Suprapubic skin (tissue), 3 donors: ENCODE data around the gene MAP4.

Experiments
- CTCF ChIP-seq, 2 donors: fragments of 200-600 bp in 1 of 2; fragments of 450-650 bp in 1 of 2; sonication (generic) in 1 of 2; IDR thresholded peaks; one replicate each; pipeline ENCODE4 v1.5.1; 2016 to 2019; ENCODE audit warnings: antibody characterized with exemption in 2 of 2, mild to moderate bottlenecking in 1 of 2, moderate library complexity in 1 of 2
- EP300 ChIP-seq: sonication (generic); formaldehyde crosslinking; IDR thresholded peaks from one replicate; pipeline ENCODE4 v1.6.1; 2017; ENCODE audit warnings: antibody characterized with exemption

GRCh38 chr3:47870156-47870555, 146.1 kb downstream of the MAP4 start:
- no peak for TF ChIP-seq CTCF (IDR thresholded peaks at IDR 0.05)
- TF ChIP-seq EP300: no peak
